Measurements from ENCODE around the gene CDK2AP2.

DNA sequence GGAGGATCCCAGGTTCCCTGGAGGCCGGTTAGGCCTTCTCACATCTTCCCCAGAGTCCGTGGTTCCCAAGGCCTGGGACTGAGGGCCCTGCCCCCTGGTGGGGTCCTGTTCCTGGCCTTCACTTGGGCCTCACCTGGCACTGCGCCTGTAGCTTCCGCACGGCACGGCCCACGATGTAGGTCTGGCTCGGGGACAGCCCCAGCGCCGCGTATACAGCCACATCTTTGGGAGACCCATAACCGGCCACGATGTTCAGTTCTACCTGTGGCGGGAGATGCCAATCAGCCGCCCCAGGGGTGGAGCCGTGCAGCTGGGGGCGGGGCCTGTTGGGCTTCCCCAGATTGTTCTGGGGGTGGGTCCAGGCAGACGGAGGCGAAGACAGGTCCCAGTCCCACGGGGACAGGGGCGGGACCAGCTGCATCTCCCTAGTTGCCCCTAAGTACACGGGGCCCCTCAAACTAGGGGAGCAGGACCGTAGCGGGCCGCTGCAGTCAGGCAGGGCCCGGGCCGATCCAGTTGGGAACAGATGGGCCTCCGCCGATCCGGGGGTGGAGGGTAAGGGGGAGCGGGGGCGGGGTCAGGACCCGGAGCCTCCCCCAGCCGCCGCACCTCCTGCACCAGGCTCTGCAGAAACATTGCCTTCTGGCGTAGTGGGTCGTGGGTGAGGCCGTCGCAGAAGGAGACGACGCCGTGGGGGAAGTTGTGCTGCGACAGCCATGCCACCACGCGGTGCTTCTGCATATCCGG lies 15.0 kb downstream of the CDK2AP2 start:
- no peak for TF ChIP-seq POLR2A (IDR thresholded peaks at IDR 0.05; ENCODE audit: low read depth, low read length)
- TF ChIP-seq, protein P1, sequence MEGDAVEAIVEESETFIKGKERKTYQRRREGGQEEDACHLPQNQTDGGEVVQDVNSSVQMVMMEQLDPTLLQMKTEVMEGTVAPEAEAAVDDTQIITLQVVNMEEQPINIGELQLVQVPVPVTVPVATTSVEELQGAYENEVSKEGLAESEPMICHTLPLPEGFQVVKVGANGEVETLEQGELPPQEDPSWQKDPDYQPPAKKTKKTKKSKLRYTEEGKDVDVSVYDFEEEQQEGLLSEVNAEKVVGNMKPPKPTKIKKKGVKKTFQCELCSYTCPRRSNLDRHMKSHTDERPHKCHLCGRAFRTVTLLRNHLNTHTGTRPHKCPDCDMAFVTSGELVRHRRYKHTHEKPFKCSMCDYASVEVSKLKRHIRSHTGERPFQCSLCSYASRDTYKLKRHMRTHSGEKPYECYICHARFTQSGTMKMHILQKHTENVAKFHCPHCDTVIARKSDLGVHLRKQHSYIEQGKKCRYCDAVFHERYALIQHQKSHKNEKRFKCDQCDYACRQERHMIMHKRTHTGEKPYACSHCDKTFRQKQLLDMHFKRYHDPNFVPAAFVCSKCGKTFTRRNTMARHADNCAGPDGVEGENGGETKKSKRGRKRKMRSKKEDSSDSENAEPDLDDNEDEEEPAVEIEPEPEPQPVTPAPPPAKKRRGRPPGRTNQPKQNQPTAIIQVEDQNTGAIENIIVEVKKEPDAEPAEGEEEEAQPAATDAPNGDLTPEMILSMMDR (IDR thresholded peaks at IDR 0.05; ENCODE audit: extremely low read depth in 1 of 2, insufficient read depth in 1 of 2, low read depth in 1 of 2, low read length in 2 of 2), result no peak

All from endothelial cell of umbilical vein (primary cell).